ENCODE data around the gene KAT2A. TPM values are rescaled to one million over a fixed set of nuclear protein-coding genes. Genes with fewer than 3 reads are reported as not detected.
A peak's percentile ranks its signal among the peaks of the same experiment; 100 is the strongest.

Gene KAT2A
- total and polyA plus RNA-seq, 7 experiments from 2014 or later, result 6.6 to 71.1 (median 48.6) TPM

DNA sequence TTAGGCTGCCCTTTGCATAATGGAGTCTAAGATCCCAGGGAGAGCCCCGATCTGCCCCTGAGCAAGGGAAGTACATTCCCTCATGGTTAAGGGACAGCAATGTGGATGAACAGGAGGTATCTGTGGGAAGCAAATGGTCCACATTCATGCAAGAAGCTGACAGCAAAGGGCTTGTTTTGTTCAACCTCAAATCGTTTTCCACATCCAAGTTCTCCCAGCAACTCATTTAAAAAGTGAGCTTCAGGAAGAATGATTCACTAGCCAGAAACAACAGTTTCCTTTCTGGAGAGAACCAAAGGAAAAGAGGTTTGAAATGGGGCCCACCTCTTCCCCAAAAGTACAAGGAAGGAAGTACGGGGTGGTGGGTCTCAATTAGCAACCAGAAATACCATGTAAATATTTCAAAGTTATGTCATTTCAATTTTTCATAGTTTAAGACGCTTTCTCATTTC lies 10.8 kb upstream of the KAT2A start:
- Histone ChIP-seq H3K9me3 (ENCODE audit: control insufficient read depth in 2 of 3, low read length in 3 of 3) (no peaks in the 10 kb centered on the region), H3K27me3 (ENCODE audit: control insufficient read depth in 2 of 2, insufficient read depth in 2 of 2, low read length in 2 of 2) (no peaks in the 10 kb centered on the region), H3K27ac (ENCODE audit: low read depth, low read length) (no peak overlapping the region), H3K4me1 (ENCODE audit: control insufficient read depth in 2 of 2, insufficient read depth in 2 of 2, low read length in 2 of 2) (peaks cover 16 to 22% of the 10 kb centered on the region in 2 donors), H3K36me3 (ENCODE audit: control insufficient read depth in 2 of 3, insufficient read depth in 3 of 3, low read length in 3 of 3) (peaks cover 0 to 58% (median 9%) of the 10 kb centered on the region in 3 experiments), H3K4me3 (ENCODE audit: low read length) (no peak overlapping the region)
- H3K27me3 Mint-ChIP-seq, result no peaks in the 10 kb centered on the region
- peaks cover 33 to 61% (median 53%) of the 10 kb centered on the region in 7 donors for H3K4me1 Mint-ChIP-seq
- POLR2A ChIA-PET, result interaction anchor here (0.7 kb wide), 1 partner anchor 17 kb away, joined by 3 read pairs; no protein-coding TSS in a partner anchor
- peaks cover 3 to 30% (median 12%) of the 10 kb centered on the region in 5 donors for H3K36me3 Mint-ChIP-seq
- intact Hi-C loops (cut with micrococcal nuclease), result no loop called here
- ATAC-seq (no peak), DNase-seq (no peak)
- H3K4me3 Mint-ChIP-seq, result peak overlapping the region in 1 of 10 donors; percentile 48
- CTCF ChIA-PET, result no interaction called here
- no peaks in the 10 kb centered on the region for H3K9me3 Mint-ChIP-seq
- peak overlapping the region in 8 of 9 donors; percentile 29 to 89 (median 82) for H3K27ac Mint-ChIP-seq

DNA sequence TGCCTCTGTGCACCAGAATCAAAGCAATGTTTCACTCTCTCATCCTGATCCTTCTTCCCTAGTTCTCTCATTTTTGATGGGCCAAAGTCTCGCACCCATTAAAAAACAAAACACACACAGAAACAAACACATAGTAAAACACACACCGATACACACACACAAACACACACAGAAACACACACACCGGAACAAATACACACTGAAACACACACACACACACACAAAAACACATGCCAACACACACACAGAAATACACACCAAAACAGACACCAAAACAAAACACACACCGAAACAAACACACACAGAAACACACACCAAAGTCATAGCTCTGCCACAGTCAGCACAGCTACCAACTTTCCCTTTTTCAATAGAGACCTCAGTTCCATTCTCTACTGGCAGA lies 10.1 kb upstream of the KAT2A start:
- Mint-ChIP-seq H3K4me1 (peaks cover 28 to 54% (median 47%) of the 10 kb centered on the region in 7 donors), H3K9me3 (no peaks in the 10 kb centered on the region), H3K36me3 (peaks cover 3 to 33% (median 13%) of the 10 kb centered on the region in 5 donors), H3K4me3 (peak overlapping the region in 1 of 10 donors; percentile 30), H3K27me3 (no peaks in the 10 kb centered on the region), H3K27ac (peak overlapping the region; percentile 1 to 89 (median 79))
- no peaks in the 10 kb centered on the region for H3K9me3 ChIP-seq (ENCODE audit: control insufficient read depth in 2 of 3, low read length in 3 of 3)
- H3K27ac ChIP-seq (ENCODE audit: low read depth, low read length), result peak overlapping the region; percentile 22
- H3K36me3 ChIP-seq (ENCODE audit: control insufficient read depth in 2 of 3, insufficient read depth in 3 of 3, low read length in 3 of 3), result peaks cover 0 to 59% (median 9%) of the 10 kb centered on the region in 3 experiments
- ChIA-PET CTCF (no interaction called here), POLR2A (interaction anchor here (0.9 kb wide), 1 partner anchor 24 kb away, joined by 4 read pairs; no protein-coding TSS in a partner anchor)
- H3K4me1 ChIP-seq (ENCODE audit: control insufficient read depth in 2 of 2, insufficient read depth in 2 of 2, low read length in 2 of 2), result peaks cover 15 to 22% of the 10 kb centered on the region in 2 donors
- DNase-seq, result no peak
- no peak overlapping the region for H3K4me3 ChIP-seq (ENCODE audit: low read length)
- H3K27me3 ChIP-seq (ENCODE audit: control insufficient read depth in 2 of 2, insufficient read depth in 2 of 2, low read length in 2 of 2), result no peaks in the 10 kb centered on the region
- no peak for ATAC-seq
- intact Hi-C loops (cut with micrococcal nuclease), result no loop called here

DNA sequence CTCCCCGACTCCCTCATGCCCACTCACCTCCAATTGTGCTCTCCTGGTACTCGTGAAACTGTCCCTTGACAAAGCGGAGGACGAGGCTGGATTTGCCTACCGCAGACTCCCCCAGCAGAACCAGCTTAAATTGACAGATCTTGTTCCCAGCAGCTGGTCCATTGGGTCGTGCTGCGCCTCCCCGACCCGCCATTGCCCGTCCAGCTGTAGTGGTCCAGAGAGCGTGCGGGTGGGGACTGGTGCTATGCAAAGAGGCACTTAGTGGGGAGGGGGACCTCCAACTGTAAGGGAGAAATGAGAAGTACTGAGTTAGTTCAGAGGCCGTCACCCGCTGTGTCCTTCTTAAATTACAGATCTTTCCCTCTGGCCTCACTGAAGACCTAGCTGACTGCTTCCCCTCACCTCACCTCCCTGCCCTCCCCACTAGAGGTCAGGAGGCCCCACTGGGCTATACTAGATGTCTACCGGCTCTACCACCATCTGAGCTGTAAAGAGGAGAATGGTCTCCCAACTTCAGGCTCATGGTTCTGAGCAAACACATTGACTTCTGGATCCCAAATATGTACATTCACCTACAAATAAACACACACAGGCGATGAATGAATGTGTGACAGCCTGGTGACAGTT lies 9.3 kb upstream of the KAT2A start:
- H3K27ac ChIP-seq (ENCODE audit: low read depth, low read length), result peak overlapping the region; percentile 22
- H3K4me1 ChIP-seq (ENCODE audit: control insufficient read depth in 2 of 2, insufficient read depth in 2 of 2, low read length in 2 of 2), result peaks cover 10 to 16% of the 10 kb centered on the region in 2 donors
- peaks cover 0 to 37% (median 19%) of the 10 kb centered on the region in 5 donors for H3K36me3 Mint-ChIP-seq
- ATAC-seq (no peak), DNase-seq (no peak)
- intact Hi-C loops (cut with micrococcal nuclease), result no loop called here
- H3K36me3 ChIP-seq (ENCODE audit: control insufficient read depth in 2 of 3, insufficient read depth in 3 of 3, low read length in 3 of 3), result peaks cover 0 to 60% (median 9%) of the 10 kb centered on the region in 3 experiments
- CTCF ChIA-PET, result no interaction called here
- peak overlapping the region in 1 of 10 donors; percentile 30 for H3K4me3 Mint-ChIP-seq
- no peaks in the 10 kb centered on the region for H3K27me3 Mint-ChIP-seq
- no peaks in the 10 kb centered on the region for H3K9me3 ChIP-seq (ENCODE audit: control insufficient read depth in 2 of 3, low read length in 3 of 3)
- no peaks in the 10 kb centered on the region for H3K9me3 Mint-ChIP-seq
- peaks cover 22 to 46% (median 39%) of the 10 kb centered on the region in 7 donors for H3K4me1 Mint-ChIP-seq
- POLR2A ChIA-PET, result interaction anchor here (0.9 to 1.6 kb wide), 3 partner anchors 10 to 113 kb away, joined by 3 to 7 read pairs (median 4); partner anchors contain the start of genes DNAJC7 and KAT2A
- H3K27me3 ChIP-seq (ENCODE audit: control insufficient read depth in 2 of 2, insufficient read depth in 2 of 2, low read length in 2 of 2), result no peaks in the 10 kb centered on the region
- H3K27ac Mint-ChIP-seq, result peak overlapping the region in 8 of 9 donors; percentile 46 to 84 (median 80)
- H3K4me3 ChIP-seq (ENCODE audit: low read length), result no peak overlapping the region

DNA sequence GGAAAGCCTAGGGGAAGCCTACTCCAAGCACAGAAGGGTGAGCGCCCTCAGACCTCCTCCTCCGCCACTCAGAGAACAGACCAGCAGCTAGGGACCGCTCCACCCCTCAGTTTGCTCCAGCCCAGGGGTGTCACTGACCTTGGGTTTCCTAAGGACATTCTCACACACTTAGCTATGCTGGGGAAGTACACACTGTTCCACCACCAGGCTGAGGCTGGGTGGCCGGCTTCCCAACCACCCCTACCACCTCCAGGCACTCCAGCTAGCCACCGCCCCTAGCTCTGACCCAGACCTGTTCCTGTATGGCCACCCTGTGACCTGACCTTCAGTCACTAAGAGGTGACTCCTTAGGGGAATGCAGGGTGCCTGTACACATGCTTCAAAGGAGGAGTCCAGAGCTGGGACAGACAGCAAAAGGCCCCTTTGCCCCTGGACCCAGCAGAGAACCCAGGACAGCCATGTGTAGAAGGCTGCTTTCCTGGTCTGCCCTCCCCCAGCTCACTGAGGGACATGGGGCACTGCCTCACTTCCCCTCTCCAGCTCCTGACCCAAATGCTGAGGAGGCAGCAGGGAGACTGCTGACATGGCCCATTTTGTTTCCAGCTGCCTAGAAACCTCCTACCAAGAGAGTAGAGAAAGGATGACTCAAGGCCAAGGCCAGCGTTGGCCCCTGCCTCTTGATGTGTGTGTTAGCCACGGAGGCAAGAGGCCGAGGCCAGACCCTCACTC lies 8.1 kb upstream of the KAT2A start:
- Mint-ChIP-seq H3K9me3 (no peaks in the 10 kb centered on the region), H3K36me3 (peaks cover 0 to 40% (median 22%) of the 10 kb centered on the region in 5 donors), H3K27ac (peak overlapping the region in 3 of 9 donors; percentile 16 to 56 (median 22)), H3K4me1 (peaks cover 17 to 36% (median 31%) of the 10 kb centered on the region in 7 donors), H3K4me3 (no peak overlapping the region), H3K27me3 (no peaks in the 10 kb centered on the region)
- CTCF ChIA-PET, result no interaction called here
- POLR2A ChIA-PET, result interaction anchor here (1.0 to 1.6 kb wide), 2 partner anchors 9 to 112 kb away, joined by 3 to 7 read pairs; partner anchors contain the start of genes DNAJC7 and KAT2A
- no peaks in the 10 kb centered on the region for H3K27me3 ChIP-seq (ENCODE audit: control insufficient read depth in 2 of 2, insufficient read depth in 2 of 2, low read length in 2 of 2)
- peaks cover 10 to 13% of the 10 kb centered on the region in 2 donors for H3K4me1 ChIP-seq (ENCODE audit: control insufficient read depth in 2 of 2, insufficient read depth in 2 of 2, low read length in 2 of 2)
- H3K4me3 ChIP-seq (ENCODE audit: low read length), result no peak overlapping the region
- intact Hi-C loops (cut with micrococcal nuclease), result no loop called here
- ATAC-seq (no peak), DNase-seq (no peak)
- no peaks in the 10 kb centered on the region for H3K9me3 ChIP-seq (ENCODE audit: control insufficient read depth in 2 of 3, low read length in 3 of 3)
- peak overlapping the region; percentile 39 for H3K27ac ChIP-seq (ENCODE audit: low read depth, low read length)
- peaks cover 0 to 65% (median 9%) of the 10 kb centered on the region in 3 experiments for H3K36me3 ChIP-seq (ENCODE audit: control insufficient read depth in 2 of 3, insufficient read depth in 3 of 3, low read length in 3 of 3)

DNA sequence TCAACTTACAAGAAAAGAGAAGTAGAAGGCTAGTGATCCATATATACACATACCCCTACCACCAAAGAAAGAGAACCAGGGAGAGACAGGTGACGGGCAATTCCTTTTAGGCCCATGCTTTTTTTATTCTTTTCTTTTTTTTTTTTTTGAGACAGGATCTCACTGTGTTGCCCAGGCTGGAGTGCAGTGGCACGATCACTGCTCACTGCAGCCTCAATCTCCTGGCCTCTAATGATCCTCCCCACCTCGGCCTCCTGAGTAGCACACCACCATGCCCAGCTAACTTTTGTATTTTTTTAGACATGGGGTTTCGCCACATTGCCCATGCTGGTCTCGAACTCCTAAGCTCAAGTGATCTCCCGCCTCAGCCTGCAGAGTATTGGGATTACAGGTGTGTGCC lies 6.2 kb upstream of the KAT2A start:
- H3K9me3 ChIP-seq (ENCODE audit: control insufficient read depth in 2 of 3, low read length in 3 of 3), result no peaks in the 10 kb centered on the region
- no peak overlapping the region for H3K4me3 ChIP-seq (ENCODE audit: low read length)
- intact Hi-C loops (cut with micrococcal nuclease), result no loop called here
- CTCF ChIA-PET, result no interaction called here
- peaks cover 2 to 17% (median 14%) of the 10 kb centered on the region in 7 donors for H3K4me1 Mint-ChIP-seq
- no peaks in the 10 kb centered on the region for H3K4me1 ChIP-seq (ENCODE audit: control insufficient read depth in 2 of 2, insufficient read depth in 2 of 2, low read length in 2 of 2)
- POLR2A ChIA-PET, result no interaction called here
- no peak overlapping the region for H3K27ac ChIP-seq (ENCODE audit: low read depth, low read length)
- H3K27me3 Mint-ChIP-seq, result no peaks in the 10 kb centered on the region
- no peaks in the 10 kb centered on the region for H3K9me3 Mint-ChIP-seq
- H3K27me3 ChIP-seq (ENCODE audit: control insufficient read depth in 2 of 2, insufficient read depth in 2 of 2, low read length in 2 of 2), result no peaks in the 10 kb centered on the region
- DNase-seq (no peak), ATAC-seq (no peak)
- peaks cover 0 to 40% (median 22%) of the 10 kb centered on the region in 5 donors for H3K36me3 Mint-ChIP-seq
- H3K27ac Mint-ChIP-seq, result peak overlapping the region in 4 of 9 donors; percentile 14 to 56 (median 45)
- H3K4me3 Mint-ChIP-seq, result no peak overlapping the region
- peaks cover 0 to 65% (median 9%) of the 10 kb centered on the region in 3 experiments for H3K36me3 ChIP-seq (ENCODE audit: control insufficient read depth in 2 of 3, insufficient read depth in 3 of 3, low read length in 3 of 3)

DNA sequence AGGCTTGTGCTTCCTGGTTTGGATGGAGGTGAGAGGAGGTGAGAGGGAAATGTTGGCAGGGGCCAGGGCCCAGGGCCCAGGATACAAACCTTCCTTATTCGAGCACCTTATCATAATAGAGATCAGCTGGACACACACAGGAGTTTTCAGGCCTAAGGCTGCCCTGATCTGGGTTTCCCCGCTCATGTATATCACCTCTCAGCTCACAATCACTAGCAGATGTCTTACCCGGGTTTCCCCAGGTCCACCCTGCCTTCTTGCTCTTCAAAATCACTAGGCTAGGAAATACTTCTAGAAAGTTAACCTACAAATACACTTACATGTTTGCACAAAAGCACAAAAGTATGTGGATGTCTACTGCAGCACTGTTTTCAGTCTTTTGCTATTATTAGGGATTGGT lies 5.7 kb upstream of the KAT2A start:
- peaks cover 0 to 65% (median 9%) of the 10 kb centered on the region in 3 experiments for H3K36me3 ChIP-seq (ENCODE audit: control insufficient read depth in 2 of 3, insufficient read depth in 3 of 3, low read length in 3 of 3)
- no peak for DNase-seq
- no peaks in the 10 kb centered on the region for H3K4me1 ChIP-seq (ENCODE audit: control insufficient read depth in 2 of 2, insufficient read depth in 2 of 2, low read length in 2 of 2)
- H3K27me3 ChIP-seq (ENCODE audit: control insufficient read depth in 2 of 2, insufficient read depth in 2 of 2, low read length in 2 of 2), result no peaks in the 10 kb centered on the region
- no peak overlapping the region for H3K27ac ChIP-seq (ENCODE audit: low read depth, low read length)
- H3K4me3 ChIP-seq (ENCODE audit: low read length), result no peak overlapping the region
- Mint-ChIP-seq H3K36me3 (peaks cover 0 to 40% (median 22%) of the 10 kb centered on the region in 5 donors), H3K27me3 (no peaks in the 10 kb centered on the region), H3K9me3 (no peaks in the 10 kb centered on the region), H3K4me1 (peaks cover 0 to 12% (median 8%) of the 10 kb centered on the region in 7 donors), H3K27ac (peak overlapping the region in 3 of 9 donors; percentile 7 to 38 (median 14)), H3K4me3 (no peak overlapping the region)
- no peak for ATAC-seq
- no peaks in the 10 kb centered on the region for H3K9me3 ChIP-seq (ENCODE audit: control insufficient read depth in 2 of 3, low read length in 3 of 3)
- ChIA-PET POLR2A (interaction anchor here (0.8 kb wide), 1 partner anchor 15 kb away, joined by 4 read pairs; the partner anchor contains the start of gene DHX58), CTCF (no interaction called here)
- intact Hi-C loops (cut with micrococcal nuclease), result no loop called here
